NB4 (cell line): ENCODE data around the gene INTS1.

Source experiments
- DNase-seq: peaks from one replicate; pipeline ENCODE4 v3.0.0; 2010; ENCODE audit warnings: low read depth
- H3K4me3 ChIP-seq: one replicate; pipeline ENCODE4 v1.5.1; 2011; ENCODE audit warnings: mild to moderate bottlenecking, low read depth, low read length, moderate library complexity
- CTCF ChIP-seq: IDR thresholded peaks from one replicate; pipeline ENCODE4 v1.5.1; 2012; ENCODE audit warnings: low read depth, low read length
- MYC ChIP-seq: IDR thresholded peaks from 2 replicates; pipeline ENCODE4 v1.6.1; 2011; ENCODE audit warnings: low read depth, low read length
- POLR2A ChIP-seq: IDR thresholded peaks from 2 replicates; pipeline ENCODE4 v1.6.1; 2011; ENCODE audit warnings: mild to moderate bottlenecking; ENCODE audit not compliant: insufficient read length; ENCODE audit errors: extremely low read depth
- TF ChIP-seq, protein P1 (sequence below): IDR thresholded peaks from 2 replicates; pipeline ENCODE4 v1.6.1; 2011; ENCODE audit warnings: low read depth, low read length

INTS1 gene

GRCh38 chr7:1425292-1426136 lies 78.7 kb downstream of the INTS1 start:
- peak; percentile 42 for DNase-seq
- no peak overlapping the region for H3K4me3 ChIP-seq
- TF ChIP-seq CTCF (no peak), MYC (0 out of 2 replicates have a peak, but pooled peaks have one; percentile 50)
- TF ChIP-seq, protein P1, sequence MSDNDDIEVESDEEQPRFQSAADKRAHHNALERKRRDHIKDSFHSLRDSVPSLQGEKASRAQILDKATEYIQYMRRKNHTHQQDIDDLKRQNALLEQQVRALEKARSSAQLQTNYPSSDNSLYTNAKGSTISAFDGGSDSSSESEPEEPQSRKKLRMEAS, result peak; percentile 95

DNA sequence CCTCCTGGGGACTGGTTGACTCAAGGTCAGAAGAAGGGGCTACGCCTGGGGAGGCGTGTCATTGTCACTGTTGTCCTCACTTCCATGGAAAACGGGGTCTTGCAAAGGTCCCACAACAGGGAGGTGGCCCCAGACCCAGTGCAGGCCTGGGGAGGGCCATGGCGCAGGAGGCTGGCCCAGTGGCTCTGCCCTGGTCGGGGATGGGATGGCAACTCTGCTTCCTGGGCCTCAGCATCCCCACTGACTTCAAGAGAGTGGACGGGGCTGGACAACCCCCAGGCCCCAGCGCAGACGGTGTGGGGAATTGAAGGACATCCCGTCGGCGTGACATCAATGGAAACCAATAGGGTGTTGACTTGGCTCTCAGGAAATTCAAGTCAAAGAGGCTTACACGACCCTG lies 80.1 kb downstream of the INTS1 start:
- TF ChIP-seq, protein P1, result no peak
- TF ChIP-seq CTCF (no peak), MYC (no peak), POLR2A (no peak)
- H3K4me3 ChIP-seq, result no peak overlapping the region
- DNase-seq, result no peak

DNA sequence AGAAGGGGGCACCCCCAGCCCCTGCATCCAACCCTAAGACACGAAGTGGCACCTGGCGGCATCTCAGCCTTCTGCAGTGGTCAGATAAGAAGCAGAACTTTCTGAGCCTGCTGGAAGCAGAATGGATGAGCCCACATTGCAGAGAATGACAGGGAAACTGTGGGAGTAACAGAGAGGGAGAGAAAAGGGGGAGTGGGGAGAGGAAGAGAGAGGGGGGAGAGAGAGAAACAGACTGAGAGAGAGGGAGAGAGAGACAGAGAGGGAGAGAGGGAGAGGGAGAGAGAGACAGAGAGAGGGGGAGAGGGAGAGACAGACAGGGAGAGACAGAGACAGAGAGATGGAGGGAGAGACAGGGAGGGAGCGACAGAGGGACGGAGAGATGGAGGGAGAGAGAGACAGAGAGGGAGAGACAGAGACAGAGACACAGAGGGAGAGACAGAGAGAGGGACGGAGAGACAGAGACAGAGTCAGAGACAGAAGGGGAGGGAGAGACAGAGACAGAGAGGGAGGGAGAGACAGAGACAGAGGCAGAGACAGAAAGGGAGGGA lies 80.9 kb downstream of the INTS1 start:
- no peak for DNase-seq
- no peak overlapping the region for H3K4me3 ChIP-seq
- TF ChIP-seq POLR2A (no peak), MYC (no peak), CTCF (no peak)
- TF ChIP-seq, protein P1, result no peak

DNA sequence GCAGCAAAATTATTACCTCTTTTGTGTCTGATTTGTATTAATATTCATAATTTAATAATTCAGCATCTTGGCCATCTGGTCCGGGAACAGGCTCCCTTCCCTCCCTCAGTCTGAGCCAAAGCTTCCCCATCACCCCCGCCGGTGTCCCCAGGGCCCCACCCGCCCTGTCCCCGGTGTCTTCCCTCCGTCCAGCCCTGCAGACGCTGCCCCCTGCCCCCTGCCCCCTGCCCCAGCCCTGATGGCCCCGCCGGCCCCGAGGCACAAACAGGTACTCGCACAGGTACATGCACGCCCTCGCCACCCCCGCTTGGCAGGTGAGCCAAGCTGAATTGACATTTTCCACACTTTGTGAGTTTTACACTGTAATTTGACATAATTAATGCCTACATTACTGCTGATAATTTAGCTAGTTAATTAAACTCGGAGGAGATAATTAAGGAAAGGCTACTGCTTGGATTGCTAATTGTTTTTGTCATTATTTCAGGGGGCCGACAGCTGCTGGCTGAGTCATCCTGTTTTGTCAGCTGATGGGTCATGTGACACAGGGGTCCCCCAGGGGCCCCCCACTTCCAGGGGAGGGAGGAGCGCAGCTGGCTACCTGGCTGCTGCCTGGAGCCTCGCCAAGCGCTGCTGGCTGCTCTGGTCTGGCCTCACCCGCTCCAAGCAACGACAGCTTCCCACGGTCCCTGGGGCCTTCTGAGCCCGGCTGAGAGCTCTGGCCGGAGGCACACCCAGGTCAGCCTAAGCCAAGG lies 81.5 kb downstream of the INTS1 start:
- DNase-seq, result peak; percentile 55
- TF ChIP-seq, protein P1, result 0 out of 2 replicates have a peak, but pooled peaks have one; percentile 16
- TF ChIP-seq POLR2A (no peak), CTCF (no peak), MYC (peak; percentile 9; the same call in 1 of the 2 replicates)
- H3K4me3 ChIP-seq, result no peak overlapping the region

DNA sequence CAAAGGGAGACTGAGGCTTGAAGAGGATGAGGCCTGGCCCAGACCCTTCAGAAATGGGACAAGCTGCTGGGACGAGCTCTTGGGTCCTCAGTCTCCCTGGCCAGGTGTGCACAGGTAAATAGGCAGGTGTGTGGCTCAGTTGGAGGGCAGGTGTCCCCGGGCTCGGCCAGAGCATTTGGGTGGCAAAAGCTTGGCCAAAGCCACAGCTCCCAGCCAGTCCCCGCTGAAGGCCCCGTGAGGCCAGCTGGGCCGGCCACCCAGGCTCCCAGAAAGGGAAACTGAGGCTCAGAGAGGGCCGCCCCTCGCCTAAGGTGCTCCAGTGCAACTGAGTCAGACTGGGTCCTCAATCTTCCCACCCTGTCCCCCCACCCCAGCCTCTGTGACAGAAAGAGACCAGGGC lies 82.2 kb downstream of the INTS1 start:
- TF ChIP-seq POLR2A, result no peak
- no peak for TF ChIP-seq MYC
- TF ChIP-seq, protein P1, result no peak
- TF ChIP-seq CTCF, result no peak
- H3K4me3 ChIP-seq, result no peak overlapping the region
- no peak for DNase-seq
